ENCODE results near the gene NR1I3.
"Not testable (repeated sequence)": the region's sequence is repeated elsewhere in the genome, so short reads cannot be mapped to it uniquely, and the experiment has no call there.

The NR1I3 gene

DNA sequence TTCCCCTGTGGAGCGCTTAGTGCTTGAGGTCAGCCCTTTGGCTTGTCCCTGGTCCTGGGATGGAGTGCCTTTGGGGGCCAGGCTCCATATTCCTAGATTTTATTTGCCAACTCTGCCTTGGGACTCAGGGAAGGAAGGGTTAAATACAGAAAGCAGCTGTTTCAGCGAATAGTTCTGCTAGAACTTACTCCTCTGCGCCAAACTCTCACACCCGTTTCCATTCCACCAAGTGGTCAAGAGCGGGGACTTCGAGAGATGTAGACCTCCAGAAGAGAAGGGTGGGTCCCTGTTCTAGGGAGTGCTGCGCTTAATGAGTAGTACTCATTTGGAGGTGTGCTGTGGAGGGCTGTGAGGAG lies 12.8 kb downstream of the NR1I3 start:
- Histone ChIP-seq H4K20me1 (ENCODE audit: insufficient read depth, low read length) (no peaks in the 10 kb centered on the region), H3K27ac (ENCODE audit: low read length) (peak overlapping the region; percentile 67), H3K4me2 (ENCODE audit: low read length) (peak overlapping the region; percentile 91), H3K27me3 (ENCODE audit: low read depth, low read length) (no peaks in the 10 kb centered on the region), H3K36me3 (replicated peaks; ENCODE audit: low read depth, low read length) (peaks cover 7% of the 10 kb centered on the region), H3K9me3 (ENCODE audit: insufficient read depth, low read length) (no peaks in the 10 kb centered on the region), H3K4me3 (ENCODE audit: low read length) (peak overlapping the region; percentile 69), H2AFZ (ENCODE audit: low read depth, low read length) (peak overlapping the region; percentile 99), H3K4me1 (ENCODE audit: low read length) (peaks cover 21% of the 10 kb centered on the region), H3K9ac (ENCODE audit: low read length) (peak overlapping the region; percentile 67), H3K79me2 (ENCODE audit: low read length) (peaks cover 6% of the 10 kb centered on the region; the same call in 1 of the 2 replicates)
- TF ChIP-seq, protein P1, sequence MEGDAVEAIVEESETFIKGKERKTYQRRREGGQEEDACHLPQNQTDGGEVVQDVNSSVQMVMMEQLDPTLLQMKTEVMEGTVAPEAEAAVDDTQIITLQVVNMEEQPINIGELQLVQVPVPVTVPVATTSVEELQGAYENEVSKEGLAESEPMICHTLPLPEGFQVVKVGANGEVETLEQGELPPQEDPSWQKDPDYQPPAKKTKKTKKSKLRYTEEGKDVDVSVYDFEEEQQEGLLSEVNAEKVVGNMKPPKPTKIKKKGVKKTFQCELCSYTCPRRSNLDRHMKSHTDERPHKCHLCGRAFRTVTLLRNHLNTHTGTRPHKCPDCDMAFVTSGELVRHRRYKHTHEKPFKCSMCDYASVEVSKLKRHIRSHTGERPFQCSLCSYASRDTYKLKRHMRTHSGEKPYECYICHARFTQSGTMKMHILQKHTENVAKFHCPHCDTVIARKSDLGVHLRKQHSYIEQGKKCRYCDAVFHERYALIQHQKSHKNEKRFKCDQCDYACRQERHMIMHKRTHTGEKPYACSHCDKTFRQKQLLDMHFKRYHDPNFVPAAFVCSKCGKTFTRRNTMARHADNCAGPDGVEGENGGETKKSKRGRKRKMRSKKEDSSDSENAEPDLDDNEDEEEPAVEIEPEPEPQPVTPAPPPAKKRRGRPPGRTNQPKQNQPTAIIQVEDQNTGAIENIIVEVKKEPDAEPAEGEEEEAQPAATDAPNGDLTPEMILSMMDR (IDR thresholded peaks at IDR 0.05; ENCODE audit: low read depth, low read length): no peak
- TF ChIP-seq EZH2phosphoT487 (IDR thresholded peaks at IDR 0.05; ENCODE audit: low read depth): no peak

DNA sequence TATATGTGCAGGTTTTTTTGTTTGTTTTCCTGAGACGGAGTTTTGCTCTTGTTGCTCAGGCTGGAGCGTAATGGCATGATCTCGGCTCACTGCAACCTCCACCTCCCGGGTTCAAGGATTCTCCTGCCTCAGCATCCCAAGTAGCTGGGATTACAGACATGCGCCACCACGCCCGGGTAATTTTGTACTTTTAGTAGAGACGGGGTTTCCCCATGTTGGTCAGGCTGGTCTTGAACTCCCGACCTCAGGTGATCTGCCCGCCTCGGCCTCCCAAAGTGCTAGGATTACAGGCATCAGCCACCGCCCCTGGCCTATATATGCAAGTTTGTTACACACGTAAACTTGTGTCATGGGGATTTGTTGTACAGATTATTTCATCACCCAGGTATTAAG lies 13.3 kb downstream of the NR1I3 start:
- H3K36me3 ChIP-seq (replicated peaks; ENCODE audit: low read depth, low read length); H3K27ac ChIP-seq (ENCODE audit: low read length); H4K20me1 ChIP-seq (ENCODE audit: insufficient read depth, low read length); H3K9ac ChIP-seq (ENCODE audit: low read length); H3K9me3 ChIP-seq (ENCODE audit: insufficient read depth, low read length); H2AFZ ChIP-seq (ENCODE audit: low read depth, low read length); H3K79me2 ChIP-seq (ENCODE audit: low read length); H3K4me3 ChIP-seq (ENCODE audit: low read length); H3K27me3 ChIP-seq (ENCODE audit: low read depth, low read length): not testable (repeated sequence)
- Histone ChIP-seq H3K4me2 (ENCODE audit: low read length) (peak overlapping the region; percentile 91), H3K4me1 (ENCODE audit: low read length) (peaks cover 21% of the 10 kb centered on the region)

DNA sequence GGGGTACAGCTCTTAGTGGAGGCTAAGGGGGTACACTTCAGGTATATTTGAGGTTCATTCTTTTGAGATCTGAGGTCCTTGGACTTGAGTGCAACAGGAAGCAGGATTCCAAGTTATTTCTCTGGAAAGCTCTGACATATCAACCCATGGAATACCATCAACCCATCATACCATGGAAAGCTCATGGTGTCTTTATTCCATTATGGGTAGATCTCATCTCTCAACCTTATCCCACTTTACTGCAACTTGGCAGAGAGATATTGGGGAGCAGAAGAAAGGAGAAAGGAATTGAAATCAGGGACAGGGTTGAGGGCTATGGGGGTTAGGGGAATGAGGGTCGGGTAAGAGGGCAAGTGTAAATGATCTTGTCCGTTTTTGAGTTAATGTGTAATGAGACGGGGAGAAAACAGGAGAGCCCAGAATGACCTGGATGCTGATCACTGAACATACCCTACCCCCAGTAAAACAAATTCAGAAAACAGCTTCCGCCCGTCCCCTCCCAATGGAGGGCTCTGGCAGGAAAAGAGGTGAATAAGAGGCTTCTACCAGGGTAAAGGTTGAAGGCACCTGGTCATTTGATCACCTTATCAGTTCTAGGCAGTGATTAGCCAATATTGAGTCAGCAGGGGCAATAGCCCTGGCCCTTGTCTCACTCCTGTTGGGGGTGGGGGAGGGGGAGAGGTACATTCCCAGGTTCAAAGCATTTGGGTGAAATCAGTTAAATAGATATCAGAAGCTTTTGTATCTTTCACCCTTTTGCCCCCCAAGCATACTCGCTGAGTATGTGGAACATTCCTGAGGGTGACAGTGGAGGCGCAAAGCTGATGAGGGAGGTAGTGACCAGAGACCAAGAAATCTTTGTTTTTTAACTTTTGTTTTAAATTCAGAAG lies 14.0 kb downstream of the NR1I3 start:
- H3K27me3 ChIP-seq (ENCODE audit: low read depth, low read length): no peaks in the 10 kb centered on the region
- H3K4me2 ChIP-seq (ENCODE audit: low read length): no peak overlapping the region
- H3K27ac ChIP-seq (ENCODE audit: low read length): no peak overlapping the region
- peaks cover 21% of the 10 kb centered on the region for H3K4me1 ChIP-seq (ENCODE audit: low read length)
- no peak overlapping the region for H3K4me3 ChIP-seq (ENCODE audit: low read length)
- peaks cover 6% of the 10 kb centered on the region; the same call in 1 of the 2 replicates for H3K79me2 ChIP-seq (ENCODE audit: low read length)
- H4K20me1 ChIP-seq (ENCODE audit: insufficient read depth, low read length): no peaks in the 10 kb centered on the region
- no peak overlapping the region for H3K9ac ChIP-seq (ENCODE audit: low read length)
- no peak for TF ChIP-seq EZH2phosphoT487 (IDR thresholded peaks at IDR 0.05; ENCODE audit: low read depth)
- TF ChIP-seq, protein P1 (IDR thresholded peaks at IDR 0.05; ENCODE audit: low read depth, low read length): no peak
- peaks cover 7% of the 10 kb centered on the region for H3K36me3 ChIP-seq (replicated peaks; ENCODE audit: low read depth, low read length)
- no peaks in the 10 kb centered on the region for H3K9me3 ChIP-seq (ENCODE audit: insufficient read depth, low read length)
- H2AFZ ChIP-seq (ENCODE audit: low read depth, low read length): no peak overlapping the region

- Histone ChIP-seq H3K27me3 (ENCODE audit: low read depth, low read length) (no peaks in the 10 kb centered on the region), H3K27ac (ENCODE audit: low read length) (no peak overlapping the region), H2AFZ (ENCODE audit: low read depth, low read length) (no peak overlapping the region), H3K9me3 (ENCODE audit: insufficient read depth, low read length) (no peaks in the 10 kb centered on the region), H3K4me2 (ENCODE audit: low read length) (no peak overlapping the region), H3K79me2 (ENCODE audit: low read length) (peaks cover 6% of the 10 kb centered on the region; the same call in 1 of the 2 replicates), H3K36me3 (replicated peaks; ENCODE audit: low read depth, low read length) (no peaks in the 10 kb centered on the region), H4K20me1 (ENCODE audit: insufficient read depth, low read length) (no peaks in the 10 kb centered on the region), H3K4me1 (ENCODE audit: low read length) (peaks cover 19% of the 10 kb centered on the region), H3K4me3 (ENCODE audit: low read length) (no peak overlapping the region), H3K9ac (ENCODE audit: low read length) (no peak overlapping the region)
- TF ChIP-seq, protein P1 (IDR thresholded peaks at IDR 0.05; ENCODE audit: low read depth, low read length): no peak
- TF ChIP-seq EZH2phosphoT487 (IDR thresholded peaks at IDR 0.05; ENCODE audit: low read depth): no peak
Measured at GRCh38 chr1:161222175-161223019, 15.6 kb downstream of the NR1I3 start.

Measured in OCI-LY3 (cell line).